Middle frontal gyrus (tissue), 1 donor: ENCODE results near the gene FIGNL2.
"Not testable (repeated sequence)": the region's sequence is repeated elsewhere in the genome, so short reads cannot be mapped to it uniquely, and the experiment has no call there.

Experiments used
- DNase-seq: peaks from one replicate; pipeline ENCODE4 v3.0.0-alpha.2; 2015; ENCODE audit warnings: low spot score; ENCODE audit errors: extremely low spot score

FIGNL2 gene, protein sequence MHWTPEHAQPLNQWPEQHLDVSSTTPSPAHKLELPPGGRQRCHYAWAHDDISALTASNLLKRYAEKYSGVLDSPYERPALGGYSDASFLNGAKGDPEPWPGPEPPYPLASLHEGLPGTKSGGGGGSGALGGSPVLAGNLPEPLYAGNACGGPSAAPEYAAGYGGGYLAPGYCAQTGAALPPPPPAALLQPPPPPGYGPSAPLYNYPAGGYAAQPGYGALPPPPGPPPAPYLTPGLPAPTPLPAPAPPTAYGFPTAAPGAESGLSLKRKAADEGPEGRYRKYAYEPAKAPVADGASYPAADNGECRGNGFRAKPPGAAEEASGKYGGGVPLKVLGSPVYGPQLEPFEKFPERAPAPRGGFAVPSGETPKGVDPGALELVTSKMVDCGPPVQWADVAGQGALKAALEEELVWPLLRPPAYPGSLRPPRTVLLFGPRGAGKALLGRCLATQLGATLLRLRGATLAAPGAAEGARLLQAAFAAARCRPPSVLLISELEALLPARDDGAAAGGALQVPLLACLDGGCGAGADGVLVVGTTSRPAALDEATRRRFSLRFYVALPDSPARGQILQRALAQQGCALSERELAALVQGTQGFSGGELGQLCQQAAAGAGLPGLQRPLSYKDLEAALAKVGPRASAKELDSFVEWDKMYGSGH

DNA sequence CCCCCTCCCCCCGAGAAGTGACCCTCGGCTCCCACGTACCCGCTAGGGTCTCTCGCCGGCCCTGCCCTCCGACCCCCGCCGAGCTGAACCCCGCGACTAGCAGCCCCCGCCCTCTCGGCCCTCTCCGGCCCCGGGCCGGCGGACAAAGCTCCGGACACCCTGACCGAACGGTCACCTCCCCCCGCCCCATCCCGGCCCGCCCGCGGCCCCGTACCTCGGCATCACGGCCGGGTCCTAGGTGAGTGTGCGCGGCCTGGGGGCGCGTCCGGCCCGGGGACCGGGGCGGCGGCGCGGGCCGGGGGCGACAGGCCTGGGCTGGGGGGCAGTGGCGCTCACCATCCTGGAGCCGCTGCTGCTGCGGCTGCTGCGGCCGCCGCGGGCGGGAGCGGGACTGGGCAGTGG is at the start of gene FIGNL2:
TSS of gene FIGNL2 (minus strand) at position 393 of the 402 bp plus-strand sequence. CDS start 26,305 bp downstream, outside the sequence.
- DNase-seq = no peak

DNA sequence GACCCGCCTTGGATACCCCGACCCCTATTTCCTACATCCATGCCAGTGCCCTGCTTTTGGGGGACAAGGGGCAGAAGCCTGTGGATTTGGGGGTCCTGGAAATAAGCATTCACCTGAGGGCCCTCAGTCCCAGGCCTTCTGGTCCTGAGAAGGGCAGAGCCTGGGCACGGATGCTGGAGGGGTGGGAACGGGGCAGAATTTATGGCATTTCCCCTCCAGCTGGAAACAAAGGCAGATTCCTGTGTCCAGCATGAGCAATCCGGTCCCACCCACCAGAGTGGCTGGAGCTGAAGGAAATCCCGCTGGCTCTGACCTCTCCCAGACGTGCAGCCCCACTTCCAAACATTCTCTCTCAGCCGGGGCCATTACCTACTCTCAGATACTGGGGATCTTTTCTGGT is 48.7 kb upstream of the FIGNL2 start:
- no peak for DNase-seq

DNA sequence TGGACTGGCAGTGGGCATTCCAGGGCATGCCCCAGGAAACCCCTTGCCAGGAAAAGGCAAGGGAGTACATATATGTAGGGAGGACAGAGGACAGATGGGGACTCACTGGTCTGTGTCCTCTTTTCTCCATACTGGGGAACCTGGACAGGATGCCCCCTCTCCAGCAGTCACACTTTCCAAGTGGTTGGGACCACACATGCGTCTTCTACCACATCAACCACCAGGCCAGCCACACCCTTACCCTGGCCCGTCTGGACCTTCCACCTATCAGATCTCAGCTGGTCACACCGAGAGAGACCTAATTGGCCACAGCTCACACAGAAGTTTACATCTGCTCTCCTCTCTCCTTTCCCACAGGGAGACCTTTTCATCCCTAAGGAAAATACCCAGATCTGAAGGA is 47.7 kb upstream of the FIGNL2 start:
- DNase-seq = no peak

DNA sequence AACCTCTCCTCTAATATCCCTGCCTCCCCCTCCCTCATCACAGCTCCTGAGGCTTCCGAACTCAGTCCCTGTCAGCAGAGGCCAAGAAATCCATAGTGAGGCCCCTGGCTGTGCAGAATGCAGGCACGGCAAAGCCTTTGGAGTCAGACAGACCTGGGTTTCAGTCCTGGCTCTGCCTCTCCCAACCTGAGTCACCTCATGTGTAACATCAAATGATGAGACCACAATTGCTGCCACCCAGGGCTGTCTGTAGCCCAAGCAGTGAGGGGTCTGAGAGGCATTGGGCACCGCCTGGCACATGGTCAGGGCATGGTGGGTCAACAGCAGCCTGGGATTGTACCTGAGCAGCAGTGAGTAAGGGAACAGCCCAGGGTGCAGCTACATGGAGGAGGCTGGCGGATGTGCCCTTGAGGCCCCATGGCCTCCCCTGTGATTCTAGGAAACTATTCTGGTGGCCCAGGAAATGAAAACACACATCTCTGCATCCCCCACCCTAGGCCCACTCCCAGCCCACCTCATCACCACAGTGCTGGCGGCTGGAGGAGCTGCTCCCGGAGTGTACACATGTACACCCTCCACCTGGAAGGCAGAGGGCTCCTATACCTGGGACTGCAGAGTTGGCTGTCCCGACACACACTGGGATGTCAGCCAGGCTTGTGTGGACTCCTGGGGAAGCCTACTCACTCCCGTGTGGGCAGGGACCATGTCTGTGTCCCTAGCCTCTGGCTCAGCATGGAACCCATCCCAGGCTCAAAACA is 47.0 kb upstream of the FIGNL2 start:
- no peak for DNase-seq

DNA sequence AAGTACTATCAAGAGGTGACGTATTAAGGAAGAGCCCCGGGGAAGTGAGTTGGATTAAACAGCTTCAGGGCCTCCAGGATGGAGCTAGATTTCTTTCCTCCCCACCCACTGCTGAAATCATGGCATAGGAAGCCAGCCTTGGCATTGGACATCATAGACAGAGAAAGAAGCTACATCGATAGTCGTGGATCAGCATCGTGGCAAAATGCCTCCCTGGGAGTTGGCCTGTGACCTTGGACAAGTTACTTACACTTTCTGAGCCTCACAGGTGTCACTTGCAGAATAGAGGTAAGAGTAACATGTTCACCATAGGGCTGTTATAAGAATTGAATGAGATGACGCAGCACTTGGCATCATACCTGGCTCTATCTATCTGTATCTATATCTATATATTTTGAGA is 45.3 kb upstream of the FIGNL2 start:
- DNase-seq = no peak

DNA sequence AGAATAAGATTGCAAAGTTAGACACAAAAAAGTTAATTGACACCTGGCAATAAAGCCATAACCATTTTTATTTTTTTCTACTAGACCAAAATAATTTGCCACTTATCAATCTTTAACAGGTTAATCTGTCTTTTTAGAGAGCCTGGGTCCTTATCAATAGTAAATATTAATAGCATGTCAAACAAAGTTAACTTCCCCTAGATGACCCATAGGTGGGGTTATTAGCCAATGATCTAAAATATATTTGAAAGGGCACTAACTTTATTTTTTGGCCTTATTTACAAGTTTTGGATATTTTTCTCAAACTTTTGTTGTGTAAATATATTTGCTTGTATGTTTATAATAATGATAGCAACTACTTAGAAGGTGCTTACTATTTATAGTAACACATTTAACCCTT is 43.3 kb upstream of the FIGNL2 start:
- DNase-seq = no peak

DNA sequence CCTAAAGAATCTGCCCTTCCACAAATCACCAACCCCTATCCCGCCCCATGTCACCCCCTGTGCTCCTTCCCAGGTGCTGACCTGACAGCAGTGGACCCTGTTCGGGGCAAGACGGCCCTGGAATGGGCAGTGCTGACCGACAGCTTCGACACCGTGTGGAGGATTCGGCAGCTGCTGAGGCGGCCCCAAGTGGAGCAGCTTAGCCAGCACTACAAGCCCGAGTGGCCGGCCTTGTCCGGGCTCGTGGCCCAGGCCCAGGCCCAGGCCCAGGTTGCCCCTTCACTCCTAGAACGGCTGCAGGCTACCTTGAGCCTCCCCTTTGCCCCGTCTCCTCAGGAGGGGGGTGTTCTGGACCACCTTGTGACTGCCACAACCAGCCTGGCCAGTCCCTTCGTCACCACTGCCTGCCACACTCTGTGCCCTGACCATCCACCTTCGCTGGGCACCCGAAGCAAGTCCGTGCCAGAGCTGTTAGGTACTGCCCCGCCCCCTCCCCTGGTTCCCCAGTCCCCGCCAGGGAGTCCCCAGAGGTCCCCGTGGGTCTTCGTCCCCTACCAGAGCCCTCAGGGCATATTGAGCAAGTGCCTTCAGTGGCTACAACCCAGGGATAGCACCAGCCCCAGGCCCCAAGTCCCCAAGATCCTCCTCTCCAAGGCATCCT is 42.1 kb upstream of the FIGNL2 start:
- no peak for DNase-seq

DNA sequence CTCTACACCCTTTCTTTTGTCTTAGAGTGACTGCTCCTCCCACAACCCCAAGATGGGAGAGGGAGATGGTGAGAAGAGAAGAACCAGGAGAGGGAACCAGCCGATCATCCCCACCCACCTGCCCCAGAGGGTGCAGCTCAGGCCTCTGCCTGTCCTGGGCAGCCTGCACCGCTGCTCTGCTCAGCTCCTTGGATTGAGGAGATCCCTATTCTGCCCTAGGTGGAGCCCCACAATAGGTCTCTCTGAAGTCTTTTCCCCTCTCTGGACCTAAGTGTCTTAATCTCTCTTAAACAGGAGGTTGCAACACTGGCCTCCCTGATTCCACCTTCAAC is 41.6 kb upstream of the FIGNL2 start:
- no peak for DNase-seq

DNA sequence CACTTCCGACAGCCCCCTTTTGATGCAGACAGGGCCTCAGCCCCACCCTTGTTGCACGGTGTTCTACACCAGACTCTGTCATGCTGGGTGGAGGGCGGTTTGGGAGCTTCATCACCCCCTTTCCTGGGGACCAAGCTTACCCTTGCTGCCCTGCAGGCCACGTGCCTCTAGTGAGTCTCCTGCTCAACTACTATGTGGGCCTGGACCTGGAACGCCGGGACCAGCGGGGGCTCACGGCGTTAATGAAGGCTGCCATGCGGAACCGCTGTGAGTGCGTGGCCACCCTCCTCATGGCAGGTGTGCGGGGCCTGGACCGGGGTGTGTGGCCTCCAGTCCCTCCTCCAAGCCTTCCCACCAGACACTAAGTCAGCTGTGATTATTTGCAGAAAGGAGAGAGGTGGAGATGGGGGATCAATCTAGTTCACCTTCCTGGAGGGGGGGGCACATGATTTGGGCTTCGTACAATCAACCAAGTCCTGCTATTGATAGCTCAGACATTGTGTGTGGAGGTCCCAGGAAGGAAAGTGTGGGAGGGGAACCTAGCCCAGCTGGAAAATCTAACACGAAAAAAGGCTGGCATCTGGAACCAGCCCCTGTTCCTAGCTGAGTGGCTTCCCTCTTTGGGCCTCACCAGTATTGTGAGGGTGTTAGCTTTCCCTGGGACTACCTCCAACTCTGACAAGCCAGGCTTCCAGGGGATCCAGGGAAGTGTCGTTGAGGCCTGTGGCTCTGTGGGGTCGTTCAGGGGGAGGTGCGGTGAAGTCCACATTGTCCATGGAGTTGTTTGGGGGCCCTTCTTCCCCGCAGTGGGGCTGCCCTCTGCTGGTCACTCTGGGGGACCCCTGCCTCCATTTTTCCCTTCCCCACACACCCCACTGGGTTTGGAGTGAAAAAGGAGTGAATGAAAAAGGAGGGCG is 41.0 kb upstream of the FIGNL2 start:
- DNase-seq = no peak

DNA sequence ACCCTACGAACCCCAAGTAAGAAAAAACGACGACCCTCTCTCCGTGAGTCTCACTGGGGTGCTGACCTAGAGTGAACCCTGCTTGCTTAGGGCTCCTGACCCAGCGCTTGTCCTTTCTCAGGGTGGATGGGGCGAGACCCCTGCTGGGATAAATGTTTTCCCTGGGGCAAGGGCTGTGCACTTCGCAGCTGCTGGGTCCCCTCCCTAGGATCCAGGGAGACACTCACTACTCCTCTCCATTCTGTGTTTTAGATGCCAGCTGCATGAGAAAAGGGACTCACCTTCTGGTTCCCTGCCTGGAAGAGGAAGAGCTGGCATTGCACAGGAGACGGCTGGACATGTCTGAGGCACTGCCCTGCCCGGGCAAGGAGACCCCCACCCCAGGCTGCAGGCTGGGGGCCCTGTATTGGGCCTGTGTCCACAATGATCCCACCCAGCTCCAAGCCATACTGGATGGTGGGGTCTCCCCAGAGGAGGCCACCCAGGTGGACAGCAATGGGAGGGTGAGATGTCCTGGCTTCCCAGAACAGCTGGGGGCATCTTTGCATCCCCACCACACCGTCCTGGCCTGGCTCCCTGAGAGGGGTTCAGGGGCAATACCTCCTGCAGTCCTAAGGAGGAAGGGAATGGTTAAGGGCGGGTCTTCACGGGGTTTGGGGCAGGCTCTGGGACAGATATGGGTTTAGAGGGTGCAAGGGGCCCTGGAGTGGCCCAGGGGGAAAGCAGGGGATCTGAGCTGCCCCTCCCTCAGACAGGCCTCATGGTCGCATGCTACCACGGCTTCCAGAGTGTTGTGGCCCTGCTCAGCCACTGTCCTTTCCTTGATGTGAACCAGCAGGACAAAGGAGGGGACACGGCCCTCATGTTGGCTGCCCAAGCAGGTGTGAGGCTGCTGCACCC is 40.0 kb upstream of the FIGNL2 start:
- DNase-seq = no peak

DNA sequence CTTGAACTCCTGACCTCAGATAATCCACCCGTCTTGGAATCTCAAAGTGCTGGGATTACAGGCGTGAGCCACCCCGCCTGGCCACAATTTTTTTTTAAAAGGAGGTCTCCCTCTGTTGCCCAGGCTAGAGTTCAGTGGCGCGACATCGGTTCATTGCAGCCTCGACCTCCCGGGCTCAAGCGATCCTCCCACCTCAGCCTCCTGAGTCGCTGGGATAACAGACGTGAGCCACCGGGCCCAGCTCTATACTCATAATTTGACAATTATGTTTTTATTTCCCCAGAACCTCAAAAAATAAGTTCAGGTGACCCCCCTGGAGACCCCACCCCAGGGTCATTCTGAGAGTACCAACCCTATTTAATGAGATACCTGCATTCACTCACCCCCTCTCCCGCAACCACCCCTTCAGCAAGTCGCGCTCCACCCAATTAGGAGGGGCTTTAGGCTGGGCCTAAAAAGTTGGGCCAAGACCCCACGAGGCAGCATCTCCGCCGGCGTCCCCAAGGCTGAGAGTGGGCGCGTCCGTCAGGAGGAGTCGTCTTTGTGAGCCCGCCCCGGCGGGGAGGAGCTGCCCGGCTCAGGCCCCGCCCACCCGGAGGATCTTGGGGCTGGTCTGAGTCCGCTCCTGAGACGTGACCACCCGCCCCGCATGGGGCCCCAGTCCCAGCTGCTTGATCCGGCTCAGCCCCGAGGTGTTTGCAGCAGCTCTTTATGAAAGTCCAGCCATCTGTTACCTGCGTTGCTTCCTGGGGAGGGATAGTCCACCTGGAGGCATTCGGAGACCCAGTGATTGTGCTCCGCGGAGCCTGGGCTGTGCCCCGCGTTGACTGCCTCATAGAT is 39.2 kb upstream of the FIGNL2 start, which contains the start of gene ANKRD33:
TSS of gene ANKRD33 (plus strand) at position 628 of the 840 bp plus-strand sequence. CDS start at position 712, 84 bp downstream.
- no peak for DNase-seq

DNA sequence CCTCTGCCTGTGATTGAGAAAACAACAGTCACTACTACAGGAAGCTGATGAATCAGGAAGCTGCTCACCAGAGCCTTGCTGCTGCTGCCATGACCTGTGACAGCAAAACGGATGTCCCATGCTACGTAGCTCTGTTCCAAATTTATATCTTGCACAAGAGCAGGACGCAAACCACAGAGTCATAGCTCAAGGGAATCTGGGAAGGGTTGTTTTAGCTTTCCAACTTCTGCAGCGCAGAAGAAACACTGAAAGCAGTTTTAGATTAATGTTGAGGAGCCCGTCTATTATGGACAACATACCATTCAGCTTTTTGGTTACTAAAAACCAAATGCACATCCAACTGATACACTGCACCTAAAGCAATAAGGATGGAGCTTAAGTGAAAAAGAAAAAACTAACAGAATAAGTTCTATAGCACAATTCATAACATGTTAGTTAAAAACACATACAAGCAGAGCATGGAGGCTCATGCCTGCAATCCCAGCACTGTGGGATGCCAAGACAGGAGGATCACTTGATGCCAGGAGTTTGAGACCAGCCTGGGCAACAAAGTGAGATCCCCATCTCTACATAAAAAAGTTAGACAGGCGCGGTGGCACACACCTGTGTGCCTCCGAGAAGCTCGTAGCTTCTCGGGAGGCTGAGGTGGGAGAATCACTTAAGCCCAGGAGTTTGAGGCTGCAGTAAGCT is 37.6 kb upstream of the FIGNL2 start:
- no peak for DNase-seq

DNA sequence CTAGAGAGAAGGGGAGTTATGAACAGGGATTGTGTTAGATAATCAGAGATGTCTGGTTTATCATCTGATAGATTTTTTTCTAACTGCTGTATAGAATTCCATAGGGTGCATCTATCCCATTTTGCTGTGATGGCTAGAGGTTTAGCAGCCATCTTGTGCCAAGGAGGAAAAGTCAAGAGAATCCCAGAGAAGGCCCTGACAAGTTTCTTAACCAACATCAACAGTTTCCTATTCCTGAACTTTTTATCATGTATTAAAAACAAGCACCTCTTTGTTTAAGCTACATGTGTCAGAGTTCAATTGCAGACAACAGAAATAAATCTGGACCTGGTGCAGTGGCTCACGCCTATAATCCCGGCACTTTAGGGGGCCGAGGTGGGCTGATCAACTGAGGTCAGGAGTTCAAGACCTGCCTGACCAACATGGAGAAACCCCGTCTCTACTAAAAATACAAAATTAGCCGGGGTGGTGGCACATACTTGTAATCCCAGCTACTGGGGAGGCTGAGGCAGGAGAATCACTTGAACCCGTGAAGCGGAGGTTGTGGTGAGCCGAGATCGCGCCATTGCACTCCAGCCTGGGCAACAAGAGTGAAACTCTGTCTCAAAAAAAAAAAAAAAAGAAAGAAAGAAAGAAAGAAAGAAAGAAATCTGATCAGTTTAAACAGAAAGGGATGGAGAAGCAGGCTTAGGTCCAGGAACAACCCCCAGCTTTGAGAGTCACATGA is 36.9 kb upstream of the FIGNL2 start:
- DNase-seq = not testable (repeated sequence)

DNA sequence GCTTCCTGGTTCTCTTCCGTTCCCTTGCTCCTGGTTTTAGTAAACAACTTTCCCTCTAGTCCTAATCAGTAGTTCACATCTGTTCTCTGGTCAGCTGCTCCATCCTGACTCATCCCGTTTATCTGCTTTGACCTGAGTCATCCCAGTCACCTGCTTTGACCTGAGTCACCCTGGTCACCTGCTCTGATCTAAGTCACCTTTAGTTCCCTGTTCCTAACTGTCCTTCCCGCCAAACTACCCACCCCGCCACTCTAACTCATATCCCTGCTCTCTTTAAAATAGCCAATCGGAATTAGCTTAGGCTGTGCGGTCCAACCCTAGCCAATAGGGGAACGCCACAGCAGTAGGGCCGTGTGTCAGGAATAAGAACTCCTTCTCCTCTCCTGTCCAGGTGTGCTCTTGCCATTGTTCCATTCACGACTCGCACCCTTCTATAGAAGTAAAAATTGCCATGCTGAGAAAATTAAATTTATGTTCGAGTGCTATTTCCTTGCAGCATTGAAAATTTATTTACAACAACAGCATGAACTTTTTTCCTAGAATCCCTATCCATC is 36.2 kb upstream of the FIGNL2 start:
- DNase-seq = no peak

DNA sequence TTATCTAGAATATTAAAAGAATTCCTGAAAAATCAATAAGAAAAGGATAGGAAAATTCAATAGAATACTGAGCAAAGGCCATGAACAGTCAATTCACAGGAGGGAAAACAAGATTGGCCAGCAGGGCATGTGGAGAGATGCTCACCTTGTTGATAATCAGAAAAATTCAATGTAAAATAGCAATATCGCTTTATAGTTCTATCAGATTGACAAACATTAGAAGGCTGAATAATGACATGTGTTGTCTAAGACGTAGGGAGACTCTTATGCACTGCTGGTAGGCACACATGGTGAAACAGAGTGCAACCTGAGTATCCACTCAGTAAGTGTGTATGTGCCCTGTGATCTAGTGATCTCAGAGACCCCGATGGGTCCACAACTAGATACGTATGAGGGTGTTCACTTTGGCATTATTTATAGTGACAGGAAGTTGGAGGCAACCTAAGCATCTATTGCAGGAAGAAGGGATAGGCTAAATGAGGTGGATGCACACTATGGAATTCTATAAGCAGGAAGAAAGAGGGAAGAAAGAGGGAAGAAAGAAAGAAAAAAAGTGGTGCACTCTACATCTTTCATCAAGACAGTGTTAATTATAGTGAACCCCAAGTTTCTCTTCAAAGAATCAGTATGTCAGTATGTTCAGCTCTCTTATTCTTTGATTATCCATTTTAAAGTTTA is 35.6 kb upstream of the FIGNL2 start:
- no peak for DNase-seq

DNA sequence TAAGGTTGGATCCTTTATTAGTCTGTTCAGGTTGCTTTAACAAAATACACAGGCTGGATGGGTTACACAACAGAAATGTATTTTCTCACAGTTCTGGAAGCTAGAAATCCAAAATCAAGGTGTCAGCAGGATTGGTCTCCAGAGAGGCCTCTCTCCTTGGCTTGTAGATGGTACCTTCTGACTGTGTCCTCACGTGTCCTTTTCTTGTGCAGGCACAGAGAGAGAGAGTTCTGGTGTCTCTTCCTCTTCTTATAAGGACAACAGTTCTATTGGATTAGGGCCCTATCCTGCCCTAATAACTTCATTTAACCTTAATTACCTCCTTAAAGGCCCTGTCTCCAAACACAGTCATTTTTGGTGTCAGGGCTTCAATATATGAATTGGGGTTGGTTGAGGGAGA is 34.8 kb upstream of the FIGNL2 start:
- no peak for DNase-seq

DNA sequence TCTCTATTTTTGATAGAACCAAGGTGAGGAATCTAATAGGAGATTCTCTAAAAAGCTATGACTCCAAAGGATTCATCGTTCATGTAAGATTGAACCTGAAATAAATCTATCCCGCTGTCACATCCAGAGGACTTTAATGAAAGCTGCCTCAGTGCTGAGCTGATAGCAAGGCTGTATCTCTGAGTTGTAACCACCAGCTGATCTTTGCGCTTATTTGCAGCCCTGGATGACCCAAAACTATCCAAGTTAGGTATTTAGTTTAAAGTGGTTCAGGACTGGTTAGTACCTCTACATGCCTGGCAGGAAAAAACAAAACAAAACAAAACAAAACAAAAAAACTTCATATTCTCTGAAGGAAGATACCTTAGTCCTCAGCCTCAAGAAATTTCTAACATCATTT is 30.6 kb upstream of the FIGNL2 start:
- DNase-seq = no peak
